Fibroblast of skin of left quadriceps (primary cell): Measurements from ENCODE around the gene MGME1.

ENCODE experiments used
- DNase-seq, 2 experiments: peaks; one replicate each; pipeline ENCODE4 v3.0.0-alpha.2; 2013; ENCODE audit warnings: low read depth in 2 of 2

MGME1 gene

DNA sequence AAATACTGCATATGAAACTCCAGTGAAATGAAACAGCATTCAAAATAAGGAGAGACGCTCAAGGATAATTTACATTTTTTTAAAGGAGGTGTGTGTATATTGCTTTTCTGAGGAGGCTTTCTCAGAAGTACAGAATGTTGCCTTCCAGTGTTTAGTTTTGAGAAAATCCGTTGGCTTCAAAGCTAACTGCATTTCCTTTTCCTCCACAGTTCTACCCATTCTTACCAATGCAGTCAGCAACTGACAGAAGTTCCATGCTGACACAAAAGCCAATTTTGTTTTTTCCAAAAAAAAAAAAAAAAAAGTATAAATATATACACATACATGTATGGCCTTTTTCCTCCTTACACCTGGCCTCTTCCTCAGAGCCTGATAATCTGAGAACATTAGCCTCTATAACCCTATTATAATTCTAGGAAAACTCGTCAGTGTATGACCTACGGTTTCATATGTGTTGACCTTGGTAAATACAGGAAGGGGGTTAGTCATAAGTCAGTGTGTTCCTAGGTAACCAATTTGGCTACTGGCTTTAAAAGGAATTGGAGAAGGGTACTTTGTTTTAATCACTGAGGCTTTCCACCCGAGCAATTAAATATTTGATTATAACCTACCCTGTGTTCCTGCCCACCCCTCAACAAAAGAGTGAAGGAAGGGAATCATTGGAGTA, 24.2 kb downstream of the MGME1 start:
- no peak for DNase-seq

- DNase-seq = no peak
Measured at GRCh38 chr20:17993546-17993945, 24.7 kb downstream of the MGME1 start.

DNA sequence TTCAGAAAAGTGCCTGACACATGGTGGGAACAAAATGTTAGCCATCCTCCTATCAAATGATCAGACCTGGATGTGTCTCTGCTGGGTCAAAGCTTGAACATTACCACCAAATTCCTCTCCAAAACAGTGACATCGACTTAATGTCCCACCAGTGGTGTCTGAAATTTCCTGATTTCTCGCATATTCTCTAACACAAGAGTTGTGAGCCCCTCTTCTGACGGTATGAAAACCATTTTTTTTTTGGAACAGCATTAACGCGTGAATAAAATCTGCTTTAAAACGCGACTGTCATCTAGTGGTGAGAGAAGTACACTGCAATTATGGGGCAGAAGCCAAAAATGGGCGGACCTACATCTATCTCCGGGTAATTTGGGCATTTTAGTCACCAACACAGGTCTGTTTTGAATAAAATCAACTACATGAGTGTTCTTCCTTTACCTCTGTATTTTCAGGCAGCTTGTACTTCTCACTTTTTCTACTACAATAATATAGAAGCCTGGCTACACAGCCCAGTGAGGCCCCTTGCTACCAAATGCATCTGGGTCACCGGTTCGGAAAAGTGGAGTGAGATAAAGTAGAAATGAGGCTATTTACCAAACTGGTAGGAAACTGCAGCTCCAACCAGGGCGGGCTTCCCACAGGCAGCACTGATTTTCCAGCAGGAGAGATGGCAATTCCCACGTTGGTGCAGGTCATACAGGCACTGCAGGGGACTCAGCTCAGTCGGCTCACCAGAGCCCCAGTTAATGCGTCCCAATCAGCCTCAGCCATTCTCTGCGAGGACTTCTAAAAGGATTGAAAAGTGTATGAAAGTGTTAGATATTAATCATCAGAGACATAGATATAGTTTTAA, 27.4 kb downstream of the MGME1 start:
- DNase-seq = peak; percentile 52 to 53

GRCh38 chr20:17998446-17998845, 29.6 kb downstream of the MGME1 start:
- no peak for DNase-seq

DNA sequence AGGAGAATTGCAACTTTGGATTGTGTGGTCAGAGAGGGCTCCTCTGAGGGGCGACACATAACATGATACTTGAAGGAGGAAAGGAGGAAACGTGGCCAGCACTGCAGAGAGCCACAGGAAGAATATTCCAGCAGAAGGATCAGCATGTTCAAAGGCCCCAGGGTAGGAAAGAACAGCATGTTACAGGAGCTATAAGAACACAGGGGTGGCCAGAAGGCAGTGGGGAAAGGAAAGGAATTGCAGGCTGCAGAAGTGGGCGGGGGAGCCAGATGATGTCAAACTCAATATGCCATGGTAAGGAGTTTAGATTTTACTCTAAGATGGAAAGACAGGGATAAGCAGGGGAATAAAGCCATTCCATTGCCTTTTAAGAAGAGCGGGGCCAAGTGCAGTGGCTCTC, 30.7 kb downstream of the MGME1 start:
- DNase-seq = no peak

GRCh38 chr20:18001131-18001921, 32.5 kb downstream of the MGME1 start:
- DNase-seq = peak; percentile 14 to 24

DNA sequence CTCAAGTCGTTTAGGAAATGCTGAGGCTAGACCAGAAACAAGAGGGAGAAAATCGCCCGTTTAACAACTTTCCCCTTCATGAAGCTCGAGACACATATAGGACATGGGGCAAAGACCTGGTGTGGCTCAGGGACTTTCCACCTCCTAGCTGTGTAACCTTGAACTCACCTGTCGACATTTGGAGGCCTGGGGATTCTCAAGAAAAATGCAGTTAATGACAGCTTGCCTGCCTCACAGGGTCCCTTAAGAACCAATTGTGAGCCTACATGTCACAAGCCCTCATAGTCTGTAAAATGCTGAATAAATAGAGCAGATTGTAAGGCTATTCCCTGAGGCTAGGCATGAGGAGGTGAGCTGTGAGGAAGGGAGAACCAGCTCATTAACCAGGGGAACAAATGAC, 35.1 kb downstream of the MGME1 start:
- no peak for DNase-seq

DNA sequence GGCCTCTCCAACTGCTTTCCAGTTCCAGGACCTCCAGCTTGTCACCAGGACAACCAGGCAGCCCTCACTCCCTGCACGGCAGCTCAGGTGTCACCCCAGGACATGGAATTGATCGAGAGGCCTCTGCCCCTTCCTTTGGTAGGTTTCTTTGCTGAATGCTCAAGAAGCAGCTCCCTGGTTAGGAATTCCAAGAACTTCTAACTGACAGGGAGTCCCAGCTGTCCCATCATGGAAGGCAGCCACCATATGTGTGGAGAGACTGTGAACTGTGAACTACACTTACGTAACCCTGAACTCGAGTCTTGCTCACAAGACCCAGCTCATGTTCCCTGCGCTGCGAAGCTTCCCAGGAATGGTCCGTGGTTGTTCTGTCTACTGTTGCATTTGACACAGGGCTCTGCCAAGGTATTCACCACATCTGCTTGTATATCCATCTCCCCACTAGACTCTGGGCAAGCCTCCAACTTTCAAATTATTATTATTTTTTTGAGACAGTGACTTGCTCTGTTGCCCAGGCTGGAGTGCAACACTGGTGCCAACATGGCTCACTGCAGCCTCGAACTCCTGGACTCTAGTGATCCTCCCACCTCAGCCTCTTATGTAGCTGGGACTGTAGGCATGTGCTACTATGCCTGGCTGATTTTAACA, 35.7 kb downstream of the MGME1 start:
- DNase-seq = peak in 1 of 2 experiments; percentile 6

GRCh38 chr20:18005170-18005989, 36.6 kb downstream of the MGME1 start:
- DNase-seq = no peak

DNA sequence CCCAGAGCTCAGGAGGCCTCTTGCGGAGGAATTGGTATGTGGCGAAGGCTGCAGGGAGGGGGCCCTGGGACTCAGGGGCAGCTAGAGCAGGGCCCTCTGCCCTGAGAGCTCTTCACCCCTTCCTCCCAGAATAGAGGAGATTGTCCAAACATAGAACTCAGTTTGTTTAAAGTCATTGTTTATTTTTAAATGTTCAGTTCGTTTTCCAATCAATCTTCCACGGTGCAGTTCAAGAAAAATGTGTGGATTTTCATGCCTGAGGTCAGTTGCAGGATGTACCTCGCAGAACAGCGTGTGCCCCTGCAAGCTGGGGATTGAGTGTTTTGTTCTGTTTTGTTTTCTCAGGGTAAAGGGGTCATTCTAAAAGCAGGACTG, 37.2 kb downstream of the MGME1 start:
- no peak for DNase-seq

DNA sequence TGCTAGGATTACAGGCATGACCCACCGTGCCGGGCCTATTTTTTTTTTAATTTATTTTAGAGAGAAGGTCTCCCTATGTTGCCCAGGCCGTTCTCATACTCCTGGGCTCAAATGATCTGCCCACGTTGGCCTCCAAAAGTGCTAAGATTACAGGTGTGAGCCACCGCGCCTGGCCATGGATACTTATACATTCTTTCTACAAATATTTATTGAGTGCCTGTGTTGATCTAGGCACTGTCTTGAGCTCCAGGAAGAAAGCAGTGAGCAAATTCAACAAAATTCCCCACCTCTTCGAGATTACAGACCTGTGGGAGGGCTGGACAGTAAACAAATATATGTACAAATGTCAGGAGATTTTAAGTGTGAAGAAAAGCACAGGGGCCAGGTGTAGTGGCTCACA, 37.9 kb downstream of the MGME1 start:
- DNase-seq = no peak

GRCh38 chr20:18007534-18008292, 38.9 kb downstream of the MGME1 start:
- DNase-seq = no peak

DNA sequence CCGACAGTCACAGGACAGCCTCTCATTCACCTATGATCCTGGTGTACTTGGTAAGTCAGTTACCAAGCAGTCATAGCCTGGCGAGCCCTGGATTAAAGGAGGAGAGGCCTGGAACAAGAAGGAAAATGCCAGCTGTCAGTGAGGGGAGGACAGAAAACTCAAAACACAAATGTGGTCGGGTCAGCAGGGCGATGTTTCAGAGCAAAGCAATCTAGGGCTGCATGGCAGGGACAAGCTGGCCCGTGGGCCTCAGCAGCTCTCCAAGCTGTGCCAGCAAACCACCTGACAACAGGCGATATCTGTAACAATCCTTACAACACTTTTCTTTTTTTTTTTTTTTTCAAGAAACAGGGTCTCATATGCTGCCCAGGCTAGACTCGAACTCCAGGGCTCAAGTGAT, 40.3 kb downstream of the MGME1 start:
- no peak for DNase-seq

DNA sequence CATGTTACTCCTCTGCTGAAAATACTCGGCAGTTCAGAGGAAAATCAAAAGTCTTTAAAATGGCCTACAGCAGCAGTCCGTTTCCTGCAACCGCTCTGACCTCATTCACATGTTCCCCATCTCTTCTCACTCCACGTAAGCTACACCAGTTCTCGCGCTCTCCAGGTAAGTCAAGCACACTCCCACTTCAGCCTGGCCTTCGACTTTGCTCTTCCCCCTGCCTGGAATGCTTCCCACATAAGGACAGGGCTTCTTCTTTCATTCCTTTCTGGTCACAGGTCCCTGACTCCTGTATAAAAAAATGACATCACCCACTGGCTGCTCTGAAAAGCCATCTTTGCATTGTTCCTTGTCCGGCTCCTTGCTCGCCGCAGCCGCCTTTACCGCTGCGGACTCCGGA, 42.7 kb downstream of the MGME1 start:
- no peak for DNase-seq

GRCh38 chr20:18011951-18012645, 43.3 kb downstream of the MGME1 start:
- DNase-seq = no peak

GRCh38 chr20:18012901-18013300, 44.1 kb downstream of the MGME1 start:
- DNase-seq = no peak

- no peak for DNase-seq
Measured at GRCh38 chr20:18014411-18014810, 45.6 kb downstream of the MGME1 start.

- DNase-seq = no peak
Measured at GRCh38 chr20:18016772-18017171, 48.0 kb downstream of the MGME1 start.

DNA sequence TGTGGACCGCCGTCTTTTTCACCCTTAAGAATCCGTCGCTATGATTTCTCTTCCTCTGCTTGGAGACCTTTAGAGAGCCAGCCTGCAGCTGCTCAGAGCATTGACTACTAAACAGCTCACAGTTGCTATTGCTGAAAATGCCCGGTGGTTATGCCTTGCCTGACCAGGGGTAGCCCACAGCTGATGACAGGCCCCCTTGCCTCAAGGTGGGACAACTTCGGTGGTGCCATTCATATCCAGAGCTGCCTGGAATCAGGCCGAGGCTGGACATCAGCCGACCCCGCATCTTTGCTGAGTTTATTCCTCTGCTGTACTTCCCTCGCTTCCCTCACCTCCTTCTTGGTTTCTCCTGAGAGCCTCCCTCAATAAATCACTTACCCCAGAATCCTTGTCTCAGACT, 49.3 kb downstream of the MGME1 start:
- DNase-seq = no peak

- DNase-seq = no peak
Measured at GRCh38 chr20:18019068-18019467, 50.2 kb downstream of the MGME1 start.
